Epithelial cell of esophagus (primary cell): ENCODE results near the gene IDUA.
"Not testable (repeated sequence)": the region's sequence is repeated elsewhere in the genome, so short reads cannot be mapped to it uniquely, and the experiment has no call there.

Experiments used
- DNase-seq: peaks from one replicate; pipeline ENCODE4 v3.0.0; 2010; ENCODE audit warnings: low read depth
- H3K4me3 ChIP-seq: 2 replicates; pipeline ENCODE4 v1.5.1; 2011; ENCODE audit warnings: mild to moderate bottlenecking, low read length, control low read depth
- TF ChIP-seq, protein P1 (sequence below): IDR thresholded peaks from 2 replicates; pipeline ENCODE4 v1.5.1; 2011; ENCODE audit warnings: low read depth, mild to moderate bottlenecking, low read length, control low read depth, inconsistent platforms; ENCODE audit not compliant: insufficient read depth; ENCODE audit errors: missing control alignments

IDUA gene

GRCh38 chr4:1053080-1053661, 66.3 kb downstream of the IDUA start:
- TF ChIP-seq, protein P1, sequence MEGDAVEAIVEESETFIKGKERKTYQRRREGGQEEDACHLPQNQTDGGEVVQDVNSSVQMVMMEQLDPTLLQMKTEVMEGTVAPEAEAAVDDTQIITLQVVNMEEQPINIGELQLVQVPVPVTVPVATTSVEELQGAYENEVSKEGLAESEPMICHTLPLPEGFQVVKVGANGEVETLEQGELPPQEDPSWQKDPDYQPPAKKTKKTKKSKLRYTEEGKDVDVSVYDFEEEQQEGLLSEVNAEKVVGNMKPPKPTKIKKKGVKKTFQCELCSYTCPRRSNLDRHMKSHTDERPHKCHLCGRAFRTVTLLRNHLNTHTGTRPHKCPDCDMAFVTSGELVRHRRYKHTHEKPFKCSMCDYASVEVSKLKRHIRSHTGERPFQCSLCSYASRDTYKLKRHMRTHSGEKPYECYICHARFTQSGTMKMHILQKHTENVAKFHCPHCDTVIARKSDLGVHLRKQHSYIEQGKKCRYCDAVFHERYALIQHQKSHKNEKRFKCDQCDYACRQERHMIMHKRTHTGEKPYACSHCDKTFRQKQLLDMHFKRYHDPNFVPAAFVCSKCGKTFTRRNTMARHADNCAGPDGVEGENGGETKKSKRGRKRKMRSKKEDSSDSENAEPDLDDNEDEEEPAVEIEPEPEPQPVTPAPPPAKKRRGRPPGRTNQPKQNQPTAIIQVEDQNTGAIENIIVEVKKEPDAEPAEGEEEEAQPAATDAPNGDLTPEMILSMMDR: no peak
- peak overlapping the region; percentile 13 for H3K4me3 ChIP-seq
- peak; percentile 63 for DNase-seq

DNA sequence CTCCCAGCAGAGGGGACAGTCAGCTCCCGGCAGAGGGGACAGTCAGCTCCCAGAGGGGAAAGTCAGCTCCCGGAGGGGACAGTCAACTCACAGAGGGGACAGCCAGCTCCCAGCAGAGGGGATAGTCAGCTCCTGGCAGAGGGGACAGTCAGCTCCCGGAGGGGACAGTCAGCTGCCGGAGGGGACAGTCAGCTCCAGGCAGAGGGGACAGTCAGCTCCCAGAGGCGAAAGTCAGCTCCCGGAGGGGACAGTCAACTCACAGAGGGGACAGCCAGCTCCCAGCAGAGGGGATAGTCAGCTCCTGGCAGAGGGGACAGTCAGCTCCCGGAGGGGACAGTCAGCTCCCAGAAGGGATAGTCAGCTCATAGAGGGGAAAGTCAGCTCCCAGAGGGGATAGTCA, 67.0 kb downstream of the IDUA start:
- H3K4me3 ChIP-seq, DNase-seq: not testable (repeated sequence)
